ENCODE results near the gene KDM5B.

- TF ChIP-seq CTCF (IDR thresholded peaks at IDR 0.05): no peak
- no peak for TF ChIP-seq POLR2A (IDR thresholded peaks at IDR 0.05)
- TF ChIP-seq EP300 (IDR thresholded peaks at IDR 0.05): no peak
Observed at GRCh38 chr1:202788800-202789199, 19.4 kb downstream of the KDM5B start.
